Neutrophil (primary cell): ENCODE measurements around the gene ZBP1.

ENCODE experiments used
- H3K27ac ChIP-seq: fragments of 200-600 bp; sonication (generic); 2 replicates; pipeline ENCODE4 v1.5.1; 2016; ENCODE audit warnings: mild to moderate bottlenecking, moderate library complexity
- H3K27me3 ChIP-seq: fragments of 200-600 bp; sonication (generic); 2 replicates; pipeline ENCODE4 v1.6.0; 2016; ENCODE audit warnings: mild to moderate bottlenecking
- H3K36me3 ChIP-seq: fragments of 200-600 bp; sonication (generic); 2 replicates; pipeline ENCODE4 v1.5.1; 2017
- H3K4me1 ChIP-seq, 2 experiments: fragments of 200-600 bp in 1 of 2; sonication (generic) in 1 of 2; 1 replicate in 1 of 2; 2 replicates in 1 of 2; pipeline versions ENCODE4 v1.5.1 to v1.6.1; 2013 to 2016; ENCODE audit warnings: low read depth in 1 of 2, low read length in 1 of 2, mild to moderate bottlenecking in 1 of 2, moderate library complexity in 1 of 2; ENCODE audit not compliant: control insufficient read depth in 1 of 2, insufficient read depth in 1 of 2
- H3K4me3 ChIP-seq, 2 experiments: fragments of 200-600 bp in 1 of 2; sonication (generic) in 1 of 2; 1 replicate in 1 of 2; 2 replicates in 1 of 2; pipeline ENCODE4 v1.5.1; 2013 to 2016; ENCODE audit warnings: low read depth in 1 of 2, low read length in 1 of 2, mild to moderate bottlenecking in 1 of 2, moderate library complexity in 1 of 2
- H3K9me3 ChIP-seq: fragments of 200-600 bp; sonication (generic); 2 replicates; pipeline ENCODE4 v1.5.1; 2016
- CTCF ChIP-seq: fragments of 200-600 bp; sonication (generic); IDR thresholded peaks from 2 replicates; pipeline ENCODE4 v1.5.1; 2016; ENCODE audit warnings: antibody characterized with exemption

Gene ZBP1

GRCh38 chr20:57659517-57660180 is 39.4 kb upstream of the ZBP1 start:
- no peak overlapping the region for H3K27ac ChIP-seq
- H3K4me1 ChIP-seq = no peaks in the 10 kb centered on the region
- no peak overlapping the region for H3K4me3 ChIP-seq
- no peaks in the 10 kb centered on the region for H3K36me3 ChIP-seq
- no peak for TF ChIP-seq CTCF
- H3K27me3 ChIP-seq = no peaks in the 10 kb centered on the region
- no peaks in the 10 kb centered on the region for H3K9me3 ChIP-seq

GRCh38 chr20:57658833-57659516 is 38.7 kb upstream of the ZBP1 start:
- H3K27ac ChIP-seq = no peak overlapping the region
- TF ChIP-seq CTCF = no peak
- no peak overlapping the region for H3K4me3 ChIP-seq
- no peaks in the 10 kb centered on the region for H3K27me3 ChIP-seq
- H3K36me3 ChIP-seq = no peaks in the 10 kb centered on the region
- H3K4me1 ChIP-seq = no peaks in the 10 kb centered on the region
- no peaks in the 10 kb centered on the region for H3K9me3 ChIP-seq

- no peak overlapping the region for H3K27ac ChIP-seq
- no peak overlapping the region for H3K4me3 ChIP-seq
- TF ChIP-seq CTCF = no peak
- no peaks in the 10 kb centered on the region for H3K4me1 ChIP-seq
- no peaks in the 10 kb centered on the region for H3K36me3 ChIP-seq
- H3K27me3 ChIP-seq = no peaks in the 10 kb centered on the region
- no peaks in the 10 kb centered on the region for H3K9me3 ChIP-seq
Measured at GRCh38 chr20:57658447-57658832, 38.2 kb upstream of the ZBP1 start.

- Histone ChIP-seq H3K27me3 (no peaks in the 10 kb centered on the region), H3K4me1 (no peaks in the 10 kb centered on the region), H3K36me3 (no peaks in the 10 kb centered on the region), H3K9me3 (no peaks in the 10 kb centered on the region), H3K27ac (no peak overlapping the region), H3K4me3 (no peak overlapping the region)
- no peak for TF ChIP-seq CTCF
Measured at GRCh38 chr20:57657535-57658446, 37.6 kb upstream of the ZBP1 start.

GRCh38 chr20:57656821-57657534 is 36.8 kb upstream of the ZBP1 start:
- no peaks in the 10 kb centered on the region for H3K4me1 ChIP-seq
- no peak overlapping the region for H3K27ac ChIP-seq
- no peak for TF ChIP-seq CTCF
- no peaks in the 10 kb centered on the region for H3K36me3 ChIP-seq
- no peak overlapping the region for H3K4me3 ChIP-seq
- H3K27me3 ChIP-seq = no peaks in the 10 kb centered on the region
- no peaks in the 10 kb centered on the region for H3K9me3 ChIP-seq
